B cell (primary cell): ENCODE data around the gene MARCHF10. TPM values are rescaled to one million over a fixed set of nuclear protein-coding genes. Genes with fewer than 3 reads are reported as not detected.

Experiments used
- ATAC-seq: fragments of 200-7000 bp; cut with Tn5 transposase; one replicate; pipeline ENCODE4 v1.10.0; 2021; ENCODE audit warnings: low read depth, mild to moderate bottlenecking, moderate number of reproducible peaks, moderate library complexity
- CTCF ChIA-PET: fragments of 350-600 bp; sonication (Branson Sonifier 250); formaldehyde crosslinking; loops from one replicate; lab custom pipeline; 2021; ENCODE audit warnings: antibody characterized with exemption, inconsistent platforms; lab: Charles Lee
- POLR2A ChIA-PET: fragments of 350-600 bp; sonication (Branson Sonifier 250); formaldehyde crosslinking; loops from one replicate; lab custom pipeline; 2021; ENCODE audit warnings: antibody characterized with exemption; lab: Charles Lee
- DNase-seq: peaks from one replicate; pipeline ENCODE4 v3.0.0; 2013
- H2AFZ ChIP-seq: 2 replicates; pipeline ENCODE4 v1.6.1; 2012; ENCODE audit warnings: mild to moderate bottlenecking, low read depth, low read length; ENCODE audit not compliant: insufficient read depth, poor library complexity, severe bottlenecking
- H3K27ac ChIP-seq, 2 donors: 1 replicate in 1 of 2; 2 replicates in 1 of 2; pipeline ENCODE4 v1.5.1; 2012 to 2013; ENCODE audit warnings: low read length in 2 of 2, mild to moderate bottlenecking in 2 of 2, moderate library complexity in 1 of 2
- H3K27me3 ChIP-seq, 4 experiments: fragments of 200-600 bp in 1 of 4; sonication (generic) in 1 of 4; replicated peaks in 1 of 4; 1 replicate in 2 of 4; 2 replicates in 2 of 4; pipeline versions ENCODE4 v1.6.1 to v1.7.0; 2013 to 2016; ENCODE audit warnings: low read length in 3 of 4, mild to moderate bottlenecking in 2 of 4, mixed read lengths in 1 of 4, moderate library complexity in 1 of 4; ENCODE audit not compliant: insufficient read depth in 4 of 4, control insufficient read depth in 3 of 4; ENCODE audit errors: control extremely low read depth in 1 of 4
- H3K36me3 ChIP-seq, 2 experiments: replicated peaks in 1 of 2; 1 replicate in 1 of 2; 2 replicates in 1 of 2; pipeline versions ENCODE4 v1.6.1 to v1.7.1; 2013; ENCODE audit warnings: low read length in 1 of 2; ENCODE audit not compliant: insufficient read depth in 2 of 2, control insufficient read depth in 1 of 2; ENCODE audit errors: control extremely low read depth in 1 of 2, extremely low read depth in 1 of 2
- H3K4me1 ChIP-seq, 2 donors: fragments of 200-600 bp in 1 of 2; sonication (generic) in 1 of 2; 1 replicate in 1 of 2; 2 replicates in 1 of 2; pipeline versions ENCODE4 v1.5.1 to v1.6.1; 2013 to 2017; ENCODE audit warnings: low read length in 2 of 2; ENCODE audit not compliant: control insufficient read depth in 2 of 2, insufficient read depth in 2 of 2
- H3K4me2 ChIP-seq: replicated peaks from 2 replicates; pipeline ENCODE3; 2012; ENCODE audit warnings: mild to moderate bottlenecking, low read depth, low read length; ENCODE audit not compliant: poor library complexity, severe bottlenecking
- H3K4me3 ChIP-seq, 5 experiments: fragments of 200-600 bp in 1 of 5; sonication (generic) in 1 of 5; 1 replicate in 3 of 5; 2 replicates in 2 of 5; pipeline versions ENCODE4 v1.5.1 to v1.7.0; 2011 to 2016; ENCODE audit warnings: low read length in 4 of 5, mild to moderate bottlenecking in 4 of 5, low read depth in 2 of 5, control low read depth in 1 of 5, moderate library complexity in 1 of 5; ENCODE audit not compliant: insufficient read depth in 1 of 5; ENCODE audit errors: control extremely low read depth in 1 of 5, extremely low read depth in 1 of 5
- H3K79me2 ChIP-seq: fragments of 200-600 bp; sonication (generic); one replicate; pipeline ENCODE4 v1.6.0; 2016; ENCODE audit warnings: low read length; ENCODE audit not compliant: control insufficient read depth, insufficient read depth
- H3K9ac ChIP-seq: fragments of 200-600 bp; sonication (generic); 2 replicates; pipeline ENCODE4 v1.6.1; 2017; ENCODE audit warnings: mild to moderate bottlenecking, low read length, moderate library complexity
- H3K9me3 ChIP-seq, 3 donors: one replicate each; pipeline versions ENCODE4 v1.6.1 to v1.7.1; 2013; ENCODE audit warnings: low read length in 2 of 3; ENCODE audit not compliant: control insufficient read depth in 2 of 3, insufficient read depth in 1 of 3; ENCODE audit errors: control extremely low read depth in 1 of 3
- H4K20me1 ChIP-seq: 2 replicates; pipeline ENCODE4 v1.6.0; 2012; ENCODE audit warnings: mild to moderate bottlenecking, low read length; ENCODE audit not compliant: insufficient read depth, control insufficient read depth, poor library complexity, severe bottlenecking
- H3K27ac Mint-ChIP-seq: one replicate; pipeline ENCODE4 v1.8.0; 2021; ENCODE audit warnings: mixed read lengths
- H3K27me3 Mint-ChIP-seq: one replicate; pipeline ENCODE4 v1.8.0; 2021; ENCODE audit warnings: mixed read lengths
- H3K4me1 Mint-ChIP-seq: one replicate; pipeline ENCODE4 v1.8.0; 2021; ENCODE audit warnings: mixed read lengths
- H3K4me3 Mint-ChIP-seq: one replicate; pipeline ENCODE4 v1.8.0; 2021; ENCODE audit warnings: mixed read lengths
- H3K9me3 Mint-ChIP-seq: one replicate; pipeline ENCODE4 v1.8.0; 2022; ENCODE audit warnings: mixed read lengths; ENCODE audit not compliant: insufficient read depth
- EZH2 ChIP-seq: IDR thresholded peaks from 2 replicates; pipeline ENCODE4 v1.6.1; 2012; ENCODE audit warnings: borderline replicate concordance, low read depth, mild to moderate bottlenecking, moderate library complexity, low read length; ENCODE audit not compliant: insufficient read depth, poor library complexity, severe bottlenecking
- WGBS: methylation state at CpG from one replicate; pipeline ENCODE4 v1.1.5; 2013; ENCODE audit warnings: missing lambda C conversion rate; ENCODE audit not compliant: insufficient coverage; 5-methylcytosine and 5-hydroxymethylcytosine counted together
- intact Hi-C: fragments of 100-400 bp; cut with micrococcal nuclease; formaldehyde crosslinking; loops from one replicate; pipeline ENCODE4 v1.10.0; 2022
- polyA plus RNA-seq: library from polyadenylated mRNA; depleted of rRNA; stranded (reverse); fragments of >200 nt; gene quantifications from 2 replicates; pipeline ENCODE4 v1.2.3, GENCODE V29; 2012
- total RNA-seq, 2 donors: library from RNA; stranded (reverse); fragments of 120-200 nt in 1 of 2; gene quantifications; 1 replicate in 1 of 2; 2 replicates in 1 of 2; pipeline versions ENCODE4 v1.2.3 to v1.2.4, GENCODE V29; 2013 to 2022
- TF ChIP-seq, protein P1 (sequence below): fragments of 200-600 bp; IDR thresholded peaks from one replicate; pipeline ENCODE4 v1.8.0; 2022; ENCODE audit warnings: antibody characterized with exemption, mild to moderate bottlenecking

Gene MARCHF10
- total and polyA plus RNA-seq, 2 donors (not counting 1 experiment from before 2014, with no cell fraction given), result 0.24 TPM; not detected in 1

DNA sequence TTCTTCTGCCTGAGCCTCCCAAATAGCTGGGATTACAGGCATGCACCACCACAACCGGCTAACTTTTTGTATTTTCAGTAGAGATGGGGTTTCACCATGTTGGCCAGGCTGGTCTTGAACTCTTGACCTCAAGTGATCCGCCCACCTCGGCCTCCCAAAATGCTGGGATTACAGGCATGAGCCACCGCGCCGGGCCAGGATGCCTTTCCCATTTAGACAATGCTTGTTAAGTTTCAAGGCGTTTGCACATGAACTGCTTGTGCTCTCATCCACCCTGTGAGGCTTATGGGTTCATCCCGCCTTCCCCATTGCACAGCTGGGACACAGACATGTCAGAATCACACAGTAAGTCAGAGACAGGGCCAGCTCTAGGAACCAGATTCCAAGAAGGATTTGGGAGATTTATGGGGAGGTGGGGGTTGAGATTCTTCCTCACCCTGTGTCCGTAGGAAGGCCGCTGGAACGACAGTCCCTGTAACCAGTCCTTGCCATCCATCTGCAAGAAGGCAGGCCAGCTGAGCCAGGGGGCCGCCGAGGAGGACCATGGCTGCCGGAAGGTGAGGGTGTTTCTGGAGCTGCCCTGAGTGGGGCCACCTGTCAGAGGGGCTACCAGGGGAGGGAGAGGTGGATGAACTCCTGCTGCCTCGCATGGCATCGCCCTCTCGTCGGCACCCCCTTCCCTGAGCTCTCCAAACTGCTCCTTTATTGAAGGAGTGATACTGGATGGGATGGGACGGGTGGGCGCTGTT is 134.3 kb downstream of the MARCHF10 start:
- CTCF ChIA-PET, result interaction anchor here (0.5 to 3.3 kb wide), 2 partner anchors 39 to 733 kb away, joined by 5 to 30 read pairs; no protein-coding TSS in a partner anchor
- H2AFZ ChIP-seq, result no peak overlapping the region
- no peaks in the 10 kb centered on the region for H3K36me3 ChIP-seq
- Mint-ChIP-seq H3K4me3 (no peak overlapping the region), H3K9me3 (no peaks in the 10 kb centered on the region), H3K27ac (no peak overlapping the region), H3K4me1 (no peaks in the 10 kb centered on the region), H3K27me3 (peaks cover 4% of the 10 kb centered on the region)
- H3K9ac ChIP-seq, result no peak overlapping the region
- WGBS, result 95% methylated on average over 12 of the region's 20 CpGs
- no peaks in the 10 kb centered on the region for H3K79me2 ChIP-seq
- no peak overlapping the region for H3K27ac ChIP-seq
- H3K4me1 ChIP-seq, result no peaks in the 10 kb centered on the region
- no peak overlapping the region for H3K4me2 ChIP-seq
- no peaks in the 10 kb centered on the region for H4K20me1 ChIP-seq
- no peaks in the 10 kb centered on the region for H3K9me3 ChIP-seq
- H3K4me3 ChIP-seq, result no peak overlapping the region
- DNase-seq, result no peak
- intact Hi-C loops, result no loop called here
- ATAC-seq, result no peak
- POLR2A ChIA-PET, result no interaction called here
- no peak for TF ChIP-seq EZH2
- TF ChIP-seq, protein P1, sequence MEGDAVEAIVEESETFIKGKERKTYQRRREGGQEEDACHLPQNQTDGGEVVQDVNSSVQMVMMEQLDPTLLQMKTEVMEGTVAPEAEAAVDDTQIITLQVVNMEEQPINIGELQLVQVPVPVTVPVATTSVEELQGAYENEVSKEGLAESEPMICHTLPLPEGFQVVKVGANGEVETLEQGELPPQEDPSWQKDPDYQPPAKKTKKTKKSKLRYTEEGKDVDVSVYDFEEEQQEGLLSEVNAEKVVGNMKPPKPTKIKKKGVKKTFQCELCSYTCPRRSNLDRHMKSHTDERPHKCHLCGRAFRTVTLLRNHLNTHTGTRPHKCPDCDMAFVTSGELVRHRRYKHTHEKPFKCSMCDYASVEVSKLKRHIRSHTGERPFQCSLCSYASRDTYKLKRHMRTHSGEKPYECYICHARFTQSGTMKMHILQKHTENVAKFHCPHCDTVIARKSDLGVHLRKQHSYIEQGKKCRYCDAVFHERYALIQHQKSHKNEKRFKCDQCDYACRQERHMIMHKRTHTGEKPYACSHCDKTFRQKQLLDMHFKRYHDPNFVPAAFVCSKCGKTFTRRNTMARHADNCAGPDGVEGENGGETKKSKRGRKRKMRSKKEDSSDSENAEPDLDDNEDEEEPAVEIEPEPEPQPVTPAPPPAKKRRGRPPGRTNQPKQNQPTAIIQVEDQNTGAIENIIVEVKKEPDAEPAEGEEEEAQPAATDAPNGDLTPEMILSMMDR, result no peak
- no peaks in the 10 kb centered on the region for H3K27me3 ChIP-seq

- POLR2A ChIA-PET, result no interaction called here
- Histone ChIP-seq H3K4me3 (no peak overlapping the region), H3K36me3 (no peaks in the 10 kb centered on the region), H3K4me2 (no peak overlapping the region), H3K4me1 (no peaks in the 10 kb centered on the region), H4K20me1 (no peaks in the 10 kb centered on the region), H3K9ac (no peak overlapping the region), H3K79me2 (no peaks in the 10 kb centered on the region), H3K27ac (no peak overlapping the region), H3K9me3 (no peaks in the 10 kb centered on the region), H3K27me3 (no peaks in the 10 kb centered on the region), H2AFZ (no peak overlapping the region)
- H3K27ac Mint-ChIP-seq, result no peak overlapping the region
- 100% methylated on average over 2 of the region's 4 CpGs for WGBS
- CTCF ChIA-PET, result interaction anchor here (1.6 to 3.3 kb wide), 3 partner anchors 10 to 734 kb away, joined by 4 to 30 read pairs (median 5); no protein-coding TSS in a partner anchor
- no peak overlapping the region for H3K4me3 Mint-ChIP-seq
- ATAC-seq (no peak), DNase-seq (no peak)
- intact Hi-C loops, result no loop called here
- TF ChIP-seq, protein P1, result no peak
- no peak for TF ChIP-seq EZH2
- no peaks in the 10 kb centered on the region for H3K9me3 Mint-ChIP-seq
- peaks cover 4% of the 10 kb centered on the region for H3K27me3 Mint-ChIP-seq
- no peaks in the 10 kb centered on the region for H3K4me1 Mint-ChIP-seq
These were observed 135.2 kb downstream of the MARCHF10 start for GRCh38 chr17:62672957-62673356.
